Melanocyte of skin (primary cell): ENCODE measurements around the gene SEPTIN7. TPM values are rescaled to one million over a fixed set of nuclear protein-coding genes. Genes with fewer than 3 reads are reported as not detected.

Experiments used
- total RNA-seq, 2 donors: library from RNA; depleted of rRNA; stranded (reverse); fragments of >200 nt; gene quantifications; 2 replicates each; pipeline ENCODE4 v1.2.3, GENCODE V29; 2012

Gene SEPTIN7
- 100 to 1,000 TPM; 151 to 174 TPM for total RNA-seq

GRCh38 chr7:35800718-35801391, at the start of gene SEPTIN7:
Gene SEPTIN7 (plus strand): TSS chr7:35801057. CDS start chr7:35801210, 153 bp downstream.

Other genes starting within 250 kb of the SEPTIN7 start
- gene HERPUD2, start 105.9 kb upstream of the SEPTIN7 start, total RNA-seq, result 10 to 100 TPM; 20.0 to 28.3 TPM